Measurements from ENCODE around the gene ECI1. TPM values are rescaled to one million over a fixed set of nuclear protein-coding genes. Genes with fewer than 3 reads are reported as not detected.

Gene ECI1
- total and polyA plus RNA-seq, 2 of the 13 experiments (the other 11 are each of a cell fraction or from before 2014, with no cell fraction given): 82.0 to 102 TPM

DNA sequence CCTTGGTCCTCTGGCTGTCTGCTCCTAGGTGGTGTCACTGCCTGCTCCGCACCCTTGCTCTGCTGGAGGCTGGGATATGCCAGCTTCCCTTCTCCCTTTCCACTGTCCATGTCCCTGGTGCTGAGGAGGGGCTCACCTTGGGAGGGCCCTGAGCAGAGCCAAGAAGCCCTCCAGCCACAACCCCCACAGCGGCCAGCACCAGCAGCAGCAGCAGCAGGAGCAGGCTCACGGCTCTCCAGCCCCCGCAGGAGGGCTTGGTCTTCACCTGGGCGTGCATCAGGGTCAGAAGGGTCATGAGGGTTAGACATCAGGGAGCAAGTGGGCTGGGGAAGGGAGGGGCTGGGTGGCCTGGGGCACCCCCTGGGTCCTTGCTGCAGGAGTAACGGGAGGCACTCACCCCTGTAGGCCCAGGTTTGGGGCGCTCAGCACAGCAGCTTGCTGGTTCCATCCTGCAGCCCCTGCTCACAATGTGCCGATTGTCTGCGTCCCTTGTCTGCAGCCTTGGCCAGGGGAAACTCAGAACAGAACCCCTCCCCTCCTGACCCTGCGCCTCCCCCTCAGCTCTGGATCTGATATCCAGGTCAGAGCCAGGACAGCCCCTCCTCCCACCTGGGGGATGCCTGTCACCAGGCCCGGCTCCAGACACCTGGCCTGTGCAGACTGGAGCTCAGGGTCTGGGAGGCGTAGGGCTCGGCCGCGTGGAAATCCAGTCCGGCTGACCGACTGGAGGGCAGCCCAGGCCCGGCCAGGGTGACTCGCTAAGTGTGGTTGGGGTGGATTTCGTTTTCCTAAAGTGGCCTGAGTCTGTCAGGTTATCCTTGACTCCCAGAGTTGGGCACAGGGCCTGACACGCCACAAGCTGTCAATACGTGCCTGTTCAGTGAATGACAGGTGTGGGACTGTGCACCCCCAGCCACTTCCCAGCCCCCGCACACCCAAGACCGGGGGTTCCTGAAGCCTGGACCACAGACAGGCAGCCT is 40.7 kb downstream of the ECI1 start, which contains the start of gene BRICD5 (continued):
- TF ChIP-seq SMAD1 (CRISPR knock-in tag; IDR thresholded peaks at IDR 0.05; ENCODE audit: borderline replicate concordance, low read depth) (no peak), EZH2 (conservative IDR thresholded peaks at IDR 0.05; ENCODE audit: low read depth, low read length) (no peak), ARNTL (CRISPR knock-in tag; IDR thresholded peaks at IDR 0.05) (no peak), HNRNPUL1 (IDR thresholded peaks at IDR 0.05; ENCODE audit: low read depth, low read length) (no peak), MAZ (IDR thresholded peaks at IDR 0.05; ENCODE audit: borderline replicate concordance, low read depth, low read length) (no peak), MAZ (CRISPR knock-in tag; IDR thresholded peaks at IDR 0.05; ENCODE audit: low read depth) (0 out of 2 replicates have a peak, but pooled peaks have one; percentile 10), CCDC6 (CRISPR knock-in tag; IDR thresholded peaks at IDR 0.05) (no peak), ZNF263 (CRISPR knock-in tag; IDR thresholded peaks at IDR 0.05) (no peak; the same call in 1 of the 2 replicates), CENPX (CRISPR knock-in tag; IDR thresholded peaks at IDR 0.05) (no peak), PRMT3 (CRISPR knock-in tag; IDR thresholded peaks at IDR 0.05; ENCODE audit: borderline replicate concordance, low read depth) (no peak), ZNF7 (CRISPR knock-in tag; IDR thresholded peaks at IDR 0.05) (no peak), ZNF496 (CRISPR knock-in tag; IDR thresholded peaks at IDR 0.05; ENCODE audit: insufficient replicate concordance) (no peak), SALL2 (CRISPR knock-in tag; IDR thresholded peaks at IDR 0.05) (no peak), KDM2A (CRISPR knock-in tag; IDR thresholded peaks at IDR 0.05; ENCODE audit: borderline replicate concordance, low read depth) (peak; percentile 84), IKZF1 (IDR thresholded peaks at IDR 0.05) (no peak)
- TF ChIP-seq, protein P1, sequence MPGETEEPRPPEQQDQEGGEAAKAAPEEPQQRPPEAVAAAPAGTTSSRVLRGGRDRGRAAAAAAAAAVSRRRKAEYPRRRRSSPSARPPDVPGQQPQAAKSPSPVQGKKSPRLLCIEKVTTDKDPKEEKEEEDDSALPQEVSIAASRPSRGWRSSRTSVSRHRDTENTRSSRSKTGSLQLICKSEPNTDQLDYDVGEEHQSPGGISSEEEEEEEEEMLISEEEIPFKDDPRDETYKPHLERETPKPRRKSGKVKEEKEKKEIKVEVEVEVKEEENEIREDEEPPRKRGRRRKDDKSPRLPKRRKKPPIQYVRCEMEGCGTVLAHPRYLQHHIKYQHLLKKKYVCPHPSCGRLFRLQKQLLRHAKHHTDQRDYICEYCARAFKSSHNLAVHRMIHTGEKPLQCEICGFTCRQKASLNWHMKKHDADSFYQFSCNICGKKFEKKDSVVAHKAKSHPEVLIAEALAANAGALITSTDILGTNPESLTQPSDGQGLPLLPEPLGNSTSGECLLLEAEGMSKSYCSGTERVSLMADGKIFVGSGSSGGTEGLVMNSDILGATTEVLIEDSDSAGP (CRISPR knock-in tag; IDR thresholded peaks at IDR 0.05; ENCODE audit: borderline replicate concordance): peak; percentile 7; the same call in 1 of the 2 replicates
- TF ChIP-seq, protein P2, sequence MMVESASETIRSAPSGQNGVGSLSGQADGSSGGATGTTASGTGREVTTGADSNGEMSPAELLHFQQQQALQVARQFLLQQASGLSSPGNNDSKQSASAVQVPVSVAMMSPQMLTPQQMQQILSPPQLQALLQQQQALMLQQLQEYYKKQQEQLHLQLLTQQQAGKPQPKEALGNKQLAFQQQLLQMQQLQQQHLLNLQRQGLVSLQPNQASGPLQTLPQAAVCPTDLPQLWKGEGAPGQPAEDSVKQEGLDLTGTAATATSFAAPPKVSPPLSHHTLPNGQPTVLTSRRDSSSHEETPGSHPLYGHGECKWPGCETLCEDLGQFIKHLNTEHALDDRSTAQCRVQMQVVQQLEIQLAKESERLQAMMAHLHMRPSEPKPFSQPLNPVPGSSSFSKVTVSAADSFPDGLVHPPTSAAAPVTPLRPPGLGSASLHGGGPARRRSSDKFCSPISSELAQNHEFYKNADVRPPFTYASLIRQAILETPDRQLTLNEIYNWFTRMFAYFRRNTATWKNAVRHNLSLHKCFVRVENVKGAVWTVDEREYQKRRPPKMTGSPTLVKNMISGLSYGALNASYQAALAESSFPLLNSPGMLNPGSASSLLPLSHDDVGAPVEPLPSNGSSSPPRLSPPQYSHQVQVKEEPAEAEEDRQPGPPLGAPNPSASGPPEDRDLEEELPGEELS (CRISPR knock-in tag; IDR thresholded peaks at IDR 0.05): peak; percentile 48; the same call in 1 of the 2 replicates
- TF ChIP-seq, protein P3, sequence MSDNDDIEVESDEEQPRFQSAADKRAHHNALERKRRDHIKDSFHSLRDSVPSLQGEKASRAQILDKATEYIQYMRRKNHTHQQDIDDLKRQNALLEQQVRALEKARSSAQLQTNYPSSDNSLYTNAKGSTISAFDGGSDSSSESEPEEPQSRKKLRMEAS (IDR thresholded peaks at IDR 0.05): peak; percentile 50; the same call in 1 of the 2 replicates
- TF ChIP-seq, protein P4, sequence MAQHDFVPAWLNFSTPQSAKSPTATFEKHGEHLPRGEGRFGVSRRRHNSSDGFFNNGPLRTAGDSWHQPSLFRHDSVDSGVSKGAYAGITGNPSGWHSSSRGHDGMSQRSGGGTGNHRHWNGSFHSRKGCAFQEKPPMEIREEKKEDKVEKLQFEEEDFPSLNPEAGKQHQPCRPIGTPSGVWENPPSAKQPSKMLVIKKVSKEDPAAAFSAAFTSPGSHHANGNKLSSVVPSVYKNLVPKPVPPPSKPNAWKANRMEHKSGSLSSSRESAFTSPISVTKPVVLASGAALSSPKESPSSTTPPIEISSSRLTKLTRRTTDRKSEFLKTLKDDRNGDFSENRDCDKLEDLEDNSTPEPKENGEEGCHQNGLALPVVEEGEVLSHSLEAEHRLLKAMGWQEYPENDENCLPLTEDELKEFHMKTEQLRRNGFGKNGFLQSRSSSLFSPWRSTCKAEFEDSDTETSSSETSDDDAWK (CRISPR knock-in tag; IDR thresholded peaks at IDR 0.05): no peak
- TF ChIP-seq, protein P5, sequence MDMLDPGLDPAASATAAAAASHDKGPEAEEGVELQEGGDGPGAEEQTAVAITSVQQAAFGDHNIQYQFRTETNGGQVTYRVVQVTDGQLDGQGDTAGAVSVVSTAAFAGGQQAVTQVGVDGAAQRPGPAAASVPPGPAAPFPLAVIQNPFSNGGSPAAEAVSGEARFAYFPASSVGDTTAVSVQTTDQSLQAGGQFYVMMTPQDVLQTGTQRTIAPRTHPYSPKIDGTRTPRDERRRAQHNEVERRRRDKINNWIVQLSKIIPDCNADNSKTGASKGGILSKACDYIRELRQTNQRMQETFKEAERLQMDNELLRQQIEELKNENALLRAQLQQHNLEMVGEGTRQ (IDR thresholded peaks at IDR 0.05; ENCODE audit: low read depth, low read length): no peak
- TF ChIP-seq, protein P5 (CRISPR knock-in tag; IDR thresholded peaks at IDR 0.05; ENCODE audit: borderline replicate concordance): no peak

All from HepG2 (cell line).